Endothelial cell (in vitro differentiated cells): Measurements from ENCODE around the gene ZNF813. TPM values are rescaled to one million over a fixed set of nuclear protein-coding genes. Genes with fewer than 3 reads are reported as not detected.
"Not testable (repeated sequence)": the region's sequence is repeated elsewhere in the genome, so short reads cannot be mapped to it uniquely, and the experiment has no call there.

ENCODE experiments used
- DNase-seq: peaks from one replicate; pipeline ENCODE4 v3.0.0; 2021; ENCODE audit warnings: low spot score
- H3K27ac Mint-ChIP-seq: one replicate; pipeline ENCODE4 v1.8.0; 2021; ENCODE audit warnings: mixed read lengths, inconsistent platforms; ENCODE audit not compliant: unreplicated experiment
- H3K27me3 Mint-ChIP-seq: one replicate; pipeline ENCODE4 v1.8.0; 2021; ENCODE audit warnings: mild to moderate bottlenecking, moderate library complexity, mixed read lengths, inconsistent platforms; ENCODE audit not compliant: unreplicated experiment
- H3K36me3 Mint-ChIP-seq: one replicate; pipeline ENCODE4 v1.8.0; 2021; ENCODE audit warnings: mild to moderate bottlenecking, low read depth, mixed read lengths, inconsistent platforms; ENCODE audit not compliant: unreplicated experiment
- H3K4me1 Mint-ChIP-seq: one replicate; pipeline ENCODE4 v1.8.0; 2021; ENCODE audit warnings: mild to moderate bottlenecking, mixed read lengths, inconsistent platforms; ENCODE audit not compliant: unreplicated experiment
- H3K4me3 Mint-ChIP-seq: one replicate; pipeline ENCODE4 v1.8.0; 2021; ENCODE audit warnings: mild to moderate bottlenecking, mixed read lengths, inconsistent platforms; ENCODE audit not compliant: unreplicated experiment
- H3K9me3 Mint-ChIP-seq: one replicate; pipeline ENCODE4 v1.8.0; 2021; ENCODE audit warnings: mixed read lengths, inconsistent platforms; ENCODE audit not compliant: unreplicated experiment
- CTCF ChIP-seq: fragments of 200-600 bp; sonication (generic); IDR thresholded peaks from one replicate; pipeline ENCODE4 v1.5.0; 2021; ENCODE audit warnings: antibody characterized with exemption; ENCODE audit not compliant: unreplicated experiment
- total RNA-seq: library from RNA; stranded (reverse); fragmentation: NEBNext Ultra II Directional; extraction: Animal tissue kit (Norgen Biotek cat#: 25700); gene quantifications from one replicate; pipeline ENCODE4 v1.2.1, GENCODE V29; 2021; ENCODE audit not compliant: unreplicated experiment

ZNF813 gene
- total RNA-seq, 1 donor from 2014 or later = 29.9 TPM

GRCh38 chr19:53431399-53432087, 36.0 kb upstream of the ZNF813 start, which contains the start of gene ZNF761:
Gene ZNF761 (plus strand): TSS chr19:53431984. CDS start chr19:53447269, 15,285 bp downstream.
- TF ChIP-seq CTCF = no peak
- Mint-ChIP-seq H3K4me1 (peaks cover 27% of the 10 kb centered on the region), H3K36me3 (peaks cover 16% of the 10 kb centered on the region), H3K4me3 (peak within 1 kb of the TSS; percentile 93), H3K27me3 (peaks cover 2% of the 10 kb centered on the region), H3K27ac (peak within 1 kb of the TSS; percentile 93), H3K9me3 (no peaks in the 10 kb centered on the region)
- peak; percentile 98 for DNase-seq

GRCh38 chr19:53432088-53432661, 35.4 kb upstream of the ZNF813 start:
- Mint-ChIP-seq H3K27ac (peak overlapping the region; percentile 93), H3K36me3 (peaks cover 16% of the 10 kb centered on the region)
- DNase-seq = peak; percentile 31

GRCh38 chr19:53443809-53444208, 23.7 kb upstream of the ZNF813 start:
- H3K27me3 Mint-ChIP-seq, H3K9me3 Mint-ChIP-seq, DNase-seq, H3K27ac Mint-ChIP-seq, H3K4me1 Mint-ChIP-seq: not testable (repeated sequence)
- Mint-ChIP-seq H3K4me3 (peak overlapping the region; percentile 89), H3K36me3 (peaks cover 80% of the 10 kb centered on the region)

More at GRCh38 chr19:53432088-53432661, 35.4 kb upstream of the ZNF813 start:
- no peaks in the 10 kb centered on the region for H3K9me3 Mint-ChIP-seq
- H3K27me3 Mint-ChIP-seq = peaks cover 2% of the 10 kb centered on the region
- TF ChIP-seq CTCF = no peak
- peak overlapping the region; percentile 93 for H3K4me3 Mint-ChIP-seq
- peaks cover 27% of the 10 kb centered on the region for H3K4me1 Mint-ChIP-seq

- Mint-ChIP-seq H3K4me3 (peak overlapping the region; percentile 76), H3K27me3 (peaks cover 11% of the 10 kb centered on the region), H3K36me3 (peaks cover 73% of the 10 kb centered on the region)
- not testable (repeated sequence) for H3K4me1 Mint-ChIP-seq, H3K27ac Mint-ChIP-seq, DNase-seq, H3K9me3 Mint-ChIP-seq
Measured at GRCh38 chr19:53447196-53447595, 20.3 kb upstream of the ZNF813 start.

GRCh38 chr19:53455828-53456227, 11.7 kb upstream of the ZNF813 start:
- Mint-ChIP-seq H3K4me1 (peaks cover 4% of the 10 kb centered on the region), H3K36me3 (peaks cover 75% of the 10 kb centered on the region)

GRCh38 chr19:53460131-53460721, 7.3 kb upstream of the ZNF813 start:
- H3K4me3 Mint-ChIP-seq, H3K27ac Mint-ChIP-seq: not testable (repeated sequence)
- peaks cover 46% of the 10 kb centered on the region for H3K36me3 Mint-ChIP-seq

More at GRCh38 chr19:53455828-53456227, 11.7 kb upstream of the ZNF813 start:
- H3K27ac Mint-ChIP-seq = no peak overlapping the region
- no peak for TF ChIP-seq CTCF
- H3K27me3 Mint-ChIP-seq = peaks cover 10% of the 10 kb centered on the region
- H3K4me3 Mint-ChIP-seq = peak overlapping the region; percentile 63
- H3K9me3 Mint-ChIP-seq = peaks cover 36% of the 10 kb centered on the region
- DNase-seq = no peak

More at GRCh38 chr19:53460131-53460721, 7.3 kb upstream of the ZNF813 start:
- DNase-seq, H3K27me3 Mint-ChIP-seq, H3K4me1 Mint-ChIP-seq: not testable (repeated sequence)
- H3K9me3 Mint-ChIP-seq = peaks cover 35% of the 10 kb centered on the region
